ENCODE data around the gene GCAT. TPM values are rescaled to one million over a fixed set of nuclear protein-coding genes. Genes with fewer than 3 reads are reported as not detected.

GCAT gene
- total and polyA plus RNA-seq, 2 of the 13 experiments (the other 11 are each of a cell fraction or from before 2014, with no cell fraction given): 28.0 to 50.3 TPM

DNA sequence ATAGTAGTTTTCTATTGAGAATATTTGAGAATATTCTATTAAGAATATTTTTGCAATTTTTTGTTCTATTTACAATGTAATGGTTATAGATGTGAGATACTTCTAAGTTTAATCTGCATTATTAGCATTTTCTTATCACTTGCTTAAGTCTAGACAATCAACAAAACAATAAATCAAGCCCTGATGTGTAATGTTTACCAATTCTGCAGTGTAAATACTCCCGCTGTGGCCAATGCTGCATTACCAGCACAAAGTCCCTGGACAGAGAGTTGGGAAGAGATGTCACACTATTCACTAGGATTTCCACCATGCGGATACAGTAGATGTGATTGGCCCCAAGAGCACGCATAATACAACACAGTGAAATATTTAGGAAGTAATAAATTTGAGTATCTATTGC is 47.6 kb upstream of the GCAT start (continued):
- TF ChIP-seq ZNF329 (CRISPR knock-in tag; IDR thresholded peaks at IDR 0.05; ENCODE audit: low read depth): no peak
- no peak for TF ChIP-seq ZZZ3 (CRISPR knock-in tag; IDR thresholded peaks at IDR 0.05; ENCODE audit: borderline replicate concordance)
- TF ChIP-seq TBL1XR1 (IDR thresholded peaks at IDR 0.05; ENCODE audit: borderline replicate concordance, low read length, partially characterized antibody): peak; percentile 66
- TF ChIP-seq TAF1 (CRISPR knock-in tag; IDR thresholded peaks at IDR 0.05): no peak
- TF ChIP-seq ZMYM2 (CRISPR knock-in tag; IDR thresholded peaks at IDR 0.05): no peak
- TF ChIP-seq CEBPG (CRISPR knock-in tag; IDR thresholded peaks at IDR 0.05): peak; percentile 61
- no peak for TF ChIP-seq CBFB (CRISPR knock-in tag; IDR thresholded peaks at IDR 0.05)
- TF ChIP-seq MBNL3 (CRISPR knock-in tag; conservative IDR thresholded peaks at IDR 0.05): no peak
- TF ChIP-seq RAD21 (CRISPR knock-in tag; IDR thresholded peaks at IDR 0.05): no peak
- TF ChIP-seq WIZ (CRISPR knock-in tag; IDR thresholded peaks at IDR 0.05): no peak
- TF ChIP-seq AGO2 (optimal IDR thresholded peaks at IDR 0.05; ENCODE audit: low read depth, low read length): no peak
- TF ChIP-seq ZNF644 (CRISPR knock-in tag; IDR thresholded peaks at IDR 0.05; ENCODE audit: low read depth): no peak
- peak; percentile 70; the same call in 1 of the 2 replicates for TF ChIP-seq SMAD3 (CRISPR knock-in tag; IDR thresholded peaks at IDR 0.05)
- TF ChIP-seq ZNF263 (CRISPR knock-in tag; IDR thresholded peaks at IDR 0.05): no peak
- TF ChIP-seq, protein P1, sequence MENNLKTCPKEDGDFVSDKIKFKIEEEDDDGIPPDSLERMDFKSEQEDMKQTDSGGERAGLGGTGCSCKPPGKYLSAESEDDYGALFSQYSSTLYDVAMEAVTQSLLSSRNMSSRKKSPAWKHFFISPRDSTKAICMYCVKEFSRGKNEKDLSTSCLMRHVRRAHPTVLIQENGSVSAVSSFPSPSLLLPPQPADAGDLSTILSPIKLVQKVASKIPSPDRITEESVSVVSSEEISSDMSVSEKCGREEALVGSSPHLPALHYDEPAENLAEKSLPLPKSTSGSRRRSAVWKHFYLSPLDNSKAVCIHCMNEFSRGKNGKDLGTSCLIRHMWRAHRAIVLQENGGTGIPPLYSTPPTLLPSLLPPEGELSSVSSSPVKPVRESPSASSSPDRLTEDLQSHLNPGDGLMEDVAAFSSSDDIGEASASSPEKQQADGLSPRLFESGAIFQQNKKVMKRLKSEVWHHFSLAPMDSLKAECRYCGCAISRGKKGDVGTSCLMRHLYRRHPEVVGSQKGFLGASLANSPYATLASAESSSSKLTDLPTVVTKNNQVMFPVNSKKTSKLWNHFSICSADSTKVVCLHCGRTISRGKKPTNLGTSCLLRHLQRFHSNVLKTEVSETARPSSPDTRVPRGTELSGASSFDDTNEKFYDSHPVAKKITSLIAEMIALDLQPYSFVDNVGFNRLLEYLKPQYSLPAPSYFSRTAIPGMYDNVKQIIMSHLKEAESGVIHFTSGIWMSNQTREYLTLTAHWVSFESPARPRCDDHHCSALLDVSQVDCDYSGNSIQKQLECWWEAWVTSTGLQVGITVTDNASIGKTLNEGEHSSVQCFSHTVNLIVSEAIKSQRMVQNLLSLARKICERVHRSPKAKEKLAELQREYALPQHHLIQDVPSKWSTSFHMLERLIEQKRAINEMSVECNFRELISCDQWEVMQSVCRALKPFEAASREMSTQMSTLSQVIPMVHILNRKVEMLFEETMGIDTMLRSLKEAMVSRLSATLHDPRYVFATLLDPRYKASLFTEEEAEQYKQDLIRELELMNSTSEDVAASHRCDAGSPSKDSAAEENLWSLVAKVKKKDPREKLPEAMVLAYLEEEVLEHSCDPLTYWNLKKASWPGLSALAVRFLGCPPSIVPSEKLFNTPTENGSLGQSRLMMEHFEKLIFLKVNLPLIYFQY (CRISPR knock-in tag; IDR thresholded peaks at IDR 0.05; ENCODE audit: borderline replicate concordance): peak; percentile 44; the same call in 1 of the 2 replicates
- no peak for TF ChIP-seq ZFY (CRISPR knock-in tag; IDR thresholded peaks at IDR 0.05)
- no peak for TF ChIP-seq ZFX (CRISPR knock-in tag; IDR thresholded peaks at IDR 0.05; ENCODE audit: low read depth)
- peak; percentile 76; the same call in 1 of the 2 replicates for TF ChIP-seq ZFP1 (CRISPR knock-in tag; IDR thresholded peaks at IDR 0.05)
- TF ChIP-seq NKX3-1 (CRISPR knock-in tag; IDR thresholded peaks at IDR 0.05): no peak
- peak; percentile 86 for TF ChIP-seq FOXA1 (IDR thresholded peaks at IDR 0.05)
- peak; percentile 89 for TF ChIP-seq FOXA1 (CRISPR knock-in tag; IDR thresholded peaks at IDR 0.05)
- TF ChIP-seq, protein P2, sequence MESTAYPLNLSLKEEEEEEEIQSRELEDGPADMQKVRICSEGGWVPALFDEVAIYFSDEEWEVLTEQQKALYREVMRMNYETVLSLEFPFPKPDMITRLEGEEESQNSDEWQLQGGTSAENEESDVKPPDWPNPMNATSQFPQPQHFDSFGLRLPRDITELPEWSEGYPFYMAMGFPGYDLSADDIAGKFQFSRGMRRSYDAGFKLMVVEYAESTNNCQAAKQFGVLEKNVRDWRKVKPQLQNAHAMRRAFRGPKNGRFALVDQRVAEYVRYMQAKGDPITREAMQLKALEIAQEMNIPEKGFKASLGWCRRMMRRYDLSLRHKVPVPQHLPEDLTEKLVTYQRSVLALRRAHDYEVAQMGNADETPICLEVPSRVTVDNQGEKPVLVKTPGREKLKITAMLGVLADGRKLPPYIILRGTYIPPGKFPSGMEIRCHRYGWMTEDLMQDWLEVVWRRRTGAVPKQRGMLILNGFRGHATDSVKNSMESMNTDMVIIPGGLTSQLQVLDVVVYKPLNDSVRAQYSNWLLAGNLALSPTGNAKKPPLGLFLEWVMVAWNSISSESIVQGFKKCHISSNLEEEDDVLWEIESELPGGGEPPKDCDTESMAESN (CRISPR knock-in tag; conservative IDR thresholded peaks at IDR 0.05): 0 out of 2 replicates have a peak, but pooled peaks have one; percentile 45
- TF ChIP-seq ZNF878 (CRISPR knock-in tag; IDR thresholded peaks at IDR 0.05): no peak
- TF ChIP-seq SIN3B (IDR thresholded peaks at IDR 0.05; ENCODE audit: low read length): no peak
- TF ChIP-seq, protein P3, sequence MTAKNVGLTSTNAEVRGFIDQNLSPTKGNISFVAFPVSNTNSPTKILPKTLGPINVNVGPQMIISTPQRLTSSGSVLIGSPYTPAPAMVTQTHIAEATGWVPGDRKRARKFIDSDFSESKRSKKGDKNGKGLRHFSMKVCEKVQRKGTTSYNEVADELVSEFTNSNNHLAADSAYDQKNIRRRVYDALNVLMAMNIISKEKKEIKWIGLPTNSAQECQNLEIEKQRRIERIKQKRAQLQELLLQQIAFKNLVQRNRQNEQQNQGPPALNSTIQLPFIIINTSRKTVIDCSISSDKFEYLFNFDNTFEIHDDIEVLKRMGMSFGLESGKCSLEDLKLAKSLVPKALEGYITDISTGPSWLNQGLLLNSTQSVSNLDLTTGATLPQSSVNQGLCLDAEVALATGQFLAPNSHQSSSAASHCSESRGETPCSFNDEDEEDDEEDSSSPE (CRISPR knock-in tag; IDR thresholded peaks at IDR 0.05): no peak
- no peak for TF ChIP-seq ZNF619 (CRISPR knock-in tag; IDR thresholded peaks at IDR 0.05)
- TF ChIP-seq RFX5 (IDR thresholded peaks at IDR 0.05; ENCODE audit: low read depth, low read length): no peak
- TF ChIP-seq ELF1 (CRISPR knock-in tag; IDR thresholded peaks at IDR 0.05): no peak
